Adrenal gland (tissue), 5 donors: Measurements from ENCODE around the gene HTR2B.

Experiments
- POLR2A ChIP-seq, 2 donors: fragments of 450-650 bp; IDR thresholded peaks; one replicate each; pipeline ENCODE4 v1.6.1; 2017; ENCODE audit warnings: antibody characterized with exemption in 2 of 2, mild to moderate bottlenecking in 2 of 2, moderate library complexity in 1 of 2
- TF ChIP-seq, protein P1 (sequence below), 6 experiments: fragments of 450-650 bp in 4 of 6; fragments of 200-600 bp in 2 of 6; sonication (generic) in 1 of 6; IDR thresholded peaks; 1 replicate in 5 of 6; 2 replicates in 1 of 6; pipeline versions ENCODE4 v1.5.1 to v1.8.0; 2016 to 2021; ENCODE audit warnings: antibody characterized with exemption in 6 of 6, mild to moderate bottlenecking in 2 of 6, moderate library complexity in 1 of 6
- donor health status: DM: no; HTN: no; CAD: no.

DNA sequence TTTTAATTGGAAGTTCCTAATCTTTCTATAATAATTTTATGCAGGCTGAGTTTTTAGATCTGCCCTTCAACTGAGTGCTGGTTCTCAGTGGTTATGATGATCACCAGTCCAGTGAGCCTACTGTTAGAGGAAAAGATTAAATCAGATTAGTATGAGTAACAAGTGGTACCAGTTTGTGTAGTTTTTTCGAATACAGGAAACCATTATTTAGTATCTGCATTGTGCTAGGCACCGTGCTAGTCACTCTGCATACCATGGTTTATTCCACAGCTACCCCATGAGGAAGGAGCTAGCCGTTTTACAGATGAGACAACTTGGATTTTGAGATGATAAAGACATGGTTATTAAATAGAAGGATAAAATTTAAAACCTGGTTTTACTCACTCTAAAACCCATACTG is 62.1 kb downstream of the HTR2B start:
- TF ChIP-seq, protein P1, sequence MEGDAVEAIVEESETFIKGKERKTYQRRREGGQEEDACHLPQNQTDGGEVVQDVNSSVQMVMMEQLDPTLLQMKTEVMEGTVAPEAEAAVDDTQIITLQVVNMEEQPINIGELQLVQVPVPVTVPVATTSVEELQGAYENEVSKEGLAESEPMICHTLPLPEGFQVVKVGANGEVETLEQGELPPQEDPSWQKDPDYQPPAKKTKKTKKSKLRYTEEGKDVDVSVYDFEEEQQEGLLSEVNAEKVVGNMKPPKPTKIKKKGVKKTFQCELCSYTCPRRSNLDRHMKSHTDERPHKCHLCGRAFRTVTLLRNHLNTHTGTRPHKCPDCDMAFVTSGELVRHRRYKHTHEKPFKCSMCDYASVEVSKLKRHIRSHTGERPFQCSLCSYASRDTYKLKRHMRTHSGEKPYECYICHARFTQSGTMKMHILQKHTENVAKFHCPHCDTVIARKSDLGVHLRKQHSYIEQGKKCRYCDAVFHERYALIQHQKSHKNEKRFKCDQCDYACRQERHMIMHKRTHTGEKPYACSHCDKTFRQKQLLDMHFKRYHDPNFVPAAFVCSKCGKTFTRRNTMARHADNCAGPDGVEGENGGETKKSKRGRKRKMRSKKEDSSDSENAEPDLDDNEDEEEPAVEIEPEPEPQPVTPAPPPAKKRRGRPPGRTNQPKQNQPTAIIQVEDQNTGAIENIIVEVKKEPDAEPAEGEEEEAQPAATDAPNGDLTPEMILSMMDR (IDR thresholded peaks at IDR 0.05), result no peak
- TF ChIP-seq POLR2A (IDR thresholded peaks at IDR 0.05), result no peak
